HEK293 (cell line): ENCODE data around the gene ZDHHC11.

Experiments
- CTCF ChIA-PET: fragments of 350-600 bp; formaldehyde crosslinking; extraction: SDS; loops from one replicate; lab custom pipeline; 2021; ENCODE audit warnings: antibody characterized with exemption; lab: Yijun Ruan, JAX
- POLR2A ChIA-PET: fragments of 300-600 bp; formaldehyde crosslinking; extraction: SDS; loops from one replicate; lab custom pipeline; 2020; ENCODE audit warnings: antibody characterized with exemption, inconsistent platforms; lab: Yijun Ruan, JAX
- H3K27ac ChIP-seq: fragments of 200-500 bp; sonication (Bioruptor generic); 2 replicates; pipeline ENCODE4 v1.5.1; 2014; ENCODE audit warnings: low read depth, low read length, control low read depth, inconsistent platforms; ENCODE audit errors: extremely low read depth
- H3K36me3 ChIP-seq, 2 experiments: fragments of 200-500 bp in 1 of 2; sonication (Bioruptor generic) in 1 of 2; 1 replicate in 1 of 2; 2 replicates in 1 of 2; pipeline ENCODE4 v1.5.1; 2014 to 2017; ENCODE audit warnings: inconsistent platforms in 2 of 2, low read length in 2 of 2; ENCODE audit not compliant: control insufficient read depth in 2 of 2, insufficient read depth in 1 of 2
- H3K4me1 ChIP-seq: fragments of 200-500 bp; sonication (Bioruptor generic); 2 replicates; pipeline ENCODE4 v1.5.1; 2014; ENCODE audit warnings: mild to moderate bottlenecking, low read length, inconsistent platforms; ENCODE audit not compliant: control insufficient read depth, insufficient read depth
- H3K4me3 ChIP-seq: 2 replicates; pipeline ENCODE4 v1.5.1; 2011; ENCODE audit warnings: low read depth, mild to moderate bottlenecking, control low read depth, low read length, moderate library complexity
- H3K9me3 ChIP-seq: fragments of 200-500 bp; sonication (Bioruptor generic); 2 replicates; pipeline ENCODE4 v1.5.1; 2014; ENCODE audit warnings: low read depth, low read length, inconsistent platforms; ENCODE audit not compliant: control insufficient read depth, insufficient read depth
- KLF7 ChIP-seq: fragments of 450-650 bp; formaldehyde crosslinking; IDR thresholded peaks from 2 replicates; pipeline ENCODE4 v1.5.1; 2016; ENCODE audit warnings: missing biosample characterization, missing genetic modification characterization, borderline replicate concordance
- MZF1 ChIP-seq: fragments of 450-650 bp; formaldehyde crosslinking; IDR thresholded peaks from 2 replicates; pipeline ENCODE4 v1.5.1; 2017; ENCODE audit warnings: missing biosample characterization, missing genetic modification characterization, borderline replicate concordance
- OVOL3 ChIP-seq: fragments of 450-650 bp; formaldehyde crosslinking; IDR thresholded peaks from 2 replicates; pipeline ENCODE4 v1.5.1; 2016; ENCODE audit warnings: missing biosample characterization, missing genetic modification characterization
- SCRT2 ChIP-seq: fragments of 450-650 bp; formaldehyde crosslinking; IDR thresholded peaks from 2 replicates; pipeline ENCODE4 v1.5.1; 2016; ENCODE audit warnings: missing biosample characterization, missing genetic modification characterization
- SP3 ChIP-seq: fragments of 450-650 bp; formaldehyde crosslinking; IDR thresholded peaks from 2 replicates; pipeline ENCODE4 v1.5.1; 2016; ENCODE audit warnings: missing biosample characterization, missing genetic modification characterization
- YY2 ChIP-seq: fragments of 450-650 bp; formaldehyde crosslinking; IDR thresholded peaks from 2 replicates; pipeline ENCODE4 v1.5.1; 2016; ENCODE audit warnings: missing biosample characterization, missing genetic modification characterization
- ZBTB48 ChIP-seq: fragments of 450-650 bp; formaldehyde crosslinking; IDR thresholded peaks from 2 replicates; pipeline ENCODE4 v1.5.1; 2016; ENCODE audit warnings: missing biosample characterization, missing genetic modification characterization
- ZFP3 ChIP-seq: fragments of 450-650 bp; formaldehyde crosslinking; IDR thresholded peaks from 2 replicates; pipeline ENCODE4 v1.5.1; 2016; ENCODE audit warnings: low read depth, missing biosample characterization, missing genetic modification characterization
- ZIC2 ChIP-seq: fragments of 450-650 bp; formaldehyde crosslinking; IDR thresholded peaks from 2 replicates; pipeline ENCODE4 v1.5.1; 2016; ENCODE audit warnings: missing biosample characterization, missing genetic modification characterization
- ZNF529 ChIP-seq: fragments of 450-650 bp; formaldehyde crosslinking; IDR thresholded peaks from 2 replicates; pipeline ENCODE4 v1.5.1; 2017; ENCODE audit warnings: missing genetic modification characterization, missing biosample characterization; ENCODE audit not compliant: insufficient replicate concordance
- ZNF701 ChIP-seq: fragments of 450-650 bp; formaldehyde crosslinking; IDR thresholded peaks from 2 replicates; pipeline ENCODE4 v1.5.1; 2016; ENCODE audit warnings: missing biosample characterization, missing genetic modification characterization
- ZNF747 ChIP-seq: fragments of 450-650 bp; formaldehyde crosslinking; IDR thresholded peaks from 2 replicates; pipeline ENCODE4 v1.5.1; 2016; ENCODE audit warnings: missing biosample characterization, missing genetic modification characterization
- ZNF777 ChIP-seq: fragments of 450-650 bp; formaldehyde crosslinking; IDR thresholded peaks from 2 replicates; pipeline ENCODE4 v1.5.1; 2017; ENCODE audit warnings: missing biosample characterization, missing genetic modification characterization, borderline replicate concordance
- TF ChIP-seq, protein P1 (sequence below): fragments of 450-650 bp; formaldehyde crosslinking; IDR thresholded peaks from 2 replicates; pipeline ENCODE4 v1.5.1; 2016; ENCODE audit warnings: missing biosample characterization, missing genetic modification characterization
- TF ChIP-seq, protein P2 (sequence below): fragments of 450-650 bp; formaldehyde crosslinking; IDR thresholded peaks from 2 replicates; pipeline ENCODE4 v1.5.1; 2016; ENCODE audit warnings: missing biosample characterization, missing genetic modification characterization
- TF ChIP-seq, protein P3 (sequence below): fragments of 450-650 bp; formaldehyde crosslinking; IDR thresholded peaks from 2 replicates; pipeline ENCODE4 v1.5.1; 2016; ENCODE audit warnings: missing biosample characterization, missing genetic modification characterization
- TF ChIP-seq, protein P4 (sequence below): fragments of 450-650 bp; formaldehyde crosslinking; IDR thresholded peaks from 2 replicates; pipeline ENCODE4 v1.5.1; 2016; ENCODE audit warnings: missing biosample characterization, missing genetic modification characterization
- TF ChIP-seq, protein P5 (sequence below): fragments of 450-650 bp; formaldehyde crosslinking; IDR thresholded peaks from 2 replicates; pipeline ENCODE4 v1.5.1; 2016; ENCODE audit warnings: missing biosample characterization, missing genetic modification characterization

ZDHHC11 gene

DNA sequence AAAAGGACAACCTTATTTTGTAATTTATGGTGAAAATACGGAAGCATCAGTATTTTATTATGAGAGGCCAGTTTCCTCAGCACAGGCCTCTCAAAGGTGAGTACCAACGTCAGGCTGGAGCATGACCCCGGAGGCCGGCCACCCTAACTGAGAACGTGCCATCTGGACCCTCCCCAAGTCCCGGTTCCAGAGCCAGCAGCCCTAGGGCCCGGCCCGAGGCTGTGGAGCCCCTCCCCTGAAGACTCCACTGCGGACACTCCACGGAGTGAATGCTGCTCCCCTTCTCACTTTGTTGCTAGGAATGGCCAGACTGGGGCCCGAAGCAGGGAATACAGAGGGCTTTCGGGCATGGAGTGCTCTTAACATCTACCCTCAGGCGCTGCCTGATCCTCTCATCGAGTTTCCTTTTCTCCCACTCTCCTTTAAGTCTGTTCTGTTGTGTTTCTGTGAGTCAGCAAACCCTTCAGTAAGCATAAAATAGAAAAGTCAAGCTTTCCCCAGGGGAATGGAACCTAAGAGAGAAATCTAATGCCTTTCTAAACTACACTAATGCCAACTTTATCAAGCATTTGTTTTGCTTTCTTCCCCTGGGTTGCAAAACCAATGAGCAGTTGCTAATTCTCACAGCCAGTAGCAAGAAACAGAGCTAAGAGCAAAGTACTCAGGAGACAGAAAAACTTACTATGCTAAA, 37.3 kb upstream of the ZDHHC11 start:
- H3K9me3 ChIP-seq: no peaks in the 10 kb centered on the region
- H3K36me3 ChIP-seq: peaks cover 48 to 87% of the 10 kb centered on the region in 2 experiments
- POLR2A ChIA-PET: no interaction called here
- peaks cover 5% of the 10 kb centered on the region; the same call in 1 of the 2 replicates for H3K4me1 ChIP-seq
- H3K4me3 ChIP-seq: no peak overlapping the region
- H3K27ac ChIP-seq: no peak overlapping the region
- TF ChIP-seq YY2 (tag by site-specific recombination) (no peak), ZNF777 (tag by site-specific recombination) (no peak), OVOL3 (no peak), KLF7 (tag by site-specific recombination) (no peak), ZNF529 (no peak), ZNF747 (no peak)
- TF ChIP-seq, protein P1, sequence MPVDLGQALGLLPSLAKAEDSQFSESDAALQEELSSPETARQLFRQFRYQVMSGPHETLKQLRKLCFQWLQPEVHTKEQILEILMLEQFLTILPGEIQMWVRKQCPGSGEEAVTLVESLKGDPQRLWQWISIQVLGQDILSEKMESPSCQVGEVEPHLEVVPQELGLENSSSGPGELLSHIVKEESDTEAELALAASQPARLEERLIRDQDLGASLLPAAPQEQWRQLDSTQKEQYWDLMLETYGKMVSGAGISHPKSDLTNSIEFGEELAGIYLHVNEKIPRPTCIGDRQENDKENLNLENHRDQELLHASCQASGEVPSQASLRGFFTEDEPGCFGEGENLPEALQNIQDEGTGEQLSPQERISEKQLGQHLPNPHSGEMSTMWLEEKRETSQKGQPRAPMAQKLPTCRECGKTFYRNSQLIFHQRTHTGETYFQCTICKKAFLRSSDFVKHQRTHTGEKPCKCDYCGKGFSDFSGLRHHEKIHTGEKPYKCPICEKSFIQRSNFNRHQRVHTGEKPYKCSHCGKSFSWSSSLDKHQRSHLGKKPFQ: no peak
- CTCF ChIA-PET: interaction anchor here (0.8 kb wide), 1 partner anchor 36 kb away, joined by 3 read pairs; no protein-coding TSS in a partner anchor

DNA sequence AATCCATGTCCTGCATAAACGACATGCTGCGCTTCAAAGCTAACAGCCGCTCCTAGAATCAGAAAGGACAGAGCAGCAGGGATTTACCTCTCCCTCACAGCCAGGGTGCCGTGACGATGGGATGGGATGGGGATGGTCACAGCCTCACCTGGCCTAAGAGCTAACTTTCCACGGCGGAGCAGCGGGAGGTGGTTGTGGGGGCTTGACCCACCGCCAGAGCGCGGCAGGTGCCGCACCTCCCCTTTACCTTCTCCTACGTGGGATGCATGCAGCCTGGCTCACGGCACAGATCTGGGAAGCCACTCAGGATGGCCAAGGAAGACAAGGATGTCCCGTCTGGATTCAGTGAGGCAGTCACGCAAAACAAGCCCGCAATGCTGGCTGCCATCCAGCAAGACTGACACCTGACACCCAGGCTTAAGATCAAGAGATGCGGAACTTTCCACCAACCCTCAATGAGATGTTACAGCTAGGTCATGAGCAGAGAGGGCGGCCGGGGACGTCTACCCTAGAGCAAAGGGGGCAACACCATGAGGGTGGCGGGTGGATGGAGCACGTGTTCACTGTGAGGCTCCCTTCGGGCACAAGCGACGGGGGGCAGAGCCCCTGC, 36.0 kb upstream of the ZDHHC11 start:
- Histone ChIP-seq H3K27ac (no peak overlapping the region), H3K36me3 (peaks cover 61 to 100% of the 10 kb centered on the region in 2 experiments), H3K9me3 (no peaks in the 10 kb centered on the region), H3K4me3 (no peak overlapping the region)
- POLR2A ChIA-PET: no interaction called here
- CTCF ChIA-PET: interaction anchor here (0.8 to 1.6 kb wide), 2 partner anchors 109 to 281 kb away, joined by 3 to 7 read pairs; no protein-coding TSS in a partner anchor
- TF ChIP-seq SCRT2 (tag by site-specific recombination) (no peak), MZF1 (no peak), ZBTB48 (tag by site-specific recombination) (no peak), ZNF701 (tag by site-specific recombination) (no peak), ZIC2 (tag by site-specific recombination) (no peak), SP3 (tag by site-specific recombination) (no peak), ZFP3 (tag by site-specific recombination) (no peak)
- TF ChIP-seq, protein P2, sequence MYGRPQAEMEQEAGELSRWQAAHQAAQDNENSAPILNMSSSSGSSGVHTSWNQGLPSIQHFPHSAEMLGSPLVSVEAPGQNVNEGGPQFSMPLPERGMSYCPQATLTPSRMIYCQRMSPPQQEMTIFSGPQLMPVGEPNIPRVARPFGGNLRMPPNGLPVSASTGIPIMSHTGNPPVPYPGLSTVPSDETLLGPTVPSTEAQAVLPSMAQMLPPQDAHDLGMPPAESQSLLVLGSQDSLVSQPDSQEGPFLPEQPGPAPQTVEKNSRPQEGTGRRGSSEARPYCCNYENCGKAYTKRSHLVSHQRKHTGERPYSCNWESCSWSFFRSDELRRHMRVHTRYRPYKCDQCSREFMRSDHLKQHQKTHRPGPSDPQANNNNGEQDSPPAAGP (tag by site-specific recombination): no peak
- TF ChIP-seq, protein P3, sequence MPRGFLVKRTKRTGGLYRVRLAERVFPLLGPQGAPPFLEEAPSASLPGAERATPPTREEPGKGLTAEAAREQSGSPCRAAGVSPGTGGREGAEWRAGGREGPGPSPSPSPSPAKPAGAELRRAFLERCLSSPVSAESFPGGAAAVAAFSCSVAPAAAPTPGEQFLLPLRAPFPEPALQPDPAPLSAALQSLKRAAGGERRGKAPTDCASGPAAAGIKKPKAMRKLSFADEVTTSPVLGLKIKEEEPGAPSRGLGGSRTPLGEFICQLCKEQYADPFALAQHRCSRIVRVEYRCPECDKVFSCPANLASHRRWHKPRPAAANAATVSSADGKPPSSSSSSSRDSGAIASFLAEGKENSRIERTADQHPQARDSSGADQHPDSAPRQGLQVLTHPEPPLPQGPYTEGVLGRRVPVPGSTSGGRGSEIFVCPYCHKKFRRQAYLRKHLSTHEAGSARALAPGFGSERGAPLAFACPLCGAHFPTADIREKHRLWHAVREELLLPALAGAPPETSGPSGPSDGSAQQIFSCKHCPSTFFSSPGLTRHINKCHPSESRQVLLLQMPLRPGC (tag by site-specific recombination): no peak
- TF ChIP-seq, protein P4, sequence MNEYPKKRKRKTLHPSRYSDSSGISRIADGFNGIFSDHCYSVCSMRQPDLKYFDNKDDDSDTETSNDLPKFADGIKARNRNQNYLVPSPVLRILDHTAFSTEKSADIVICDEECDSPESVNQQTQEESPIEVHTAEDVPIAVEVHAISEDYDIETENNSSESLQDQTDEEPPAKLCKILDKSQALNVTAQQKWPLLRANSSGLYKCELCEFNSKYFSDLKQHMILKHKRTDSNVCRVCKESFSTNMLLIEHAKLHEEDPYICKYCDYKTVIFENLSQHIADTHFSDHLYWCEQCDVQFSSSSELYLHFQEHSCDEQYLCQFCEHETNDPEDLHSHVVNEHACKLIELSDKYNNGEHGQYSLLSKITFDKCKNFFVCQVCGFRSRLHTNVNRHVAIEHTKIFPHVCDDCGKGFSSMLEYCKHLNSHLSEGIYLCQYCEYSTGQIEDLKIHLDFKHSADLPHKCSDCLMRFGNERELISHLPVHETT (tag by site-specific recombination): no peak
- TF ChIP-seq, protein P5, sequence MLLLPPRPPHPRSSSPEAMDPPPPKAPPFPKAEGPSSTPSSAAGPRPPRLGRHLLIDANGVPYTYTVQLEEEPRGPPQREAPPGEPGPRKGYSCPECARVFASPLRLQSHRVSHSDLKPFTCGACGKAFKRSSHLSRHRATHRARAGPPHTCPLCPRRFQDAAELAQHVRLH (tag by site-specific recombination): no peak
- TF ChIP-seq, all 188 proteins: peak for 0
- H3K4me1 ChIP-seq: peaks cover 5% of the 10 kb centered on the region; the same call in 1 of the 2 replicates
